K562 (cell line): Measurements from ENCODE around the gene GOLPH3. TPM values are rescaled to one million over a fixed set of nuclear protein-coding genes. Genes with fewer than 3 reads are reported as not detected.

Experiments used
- ATF1 ChIP-seq, 2 experiments: fragments of 450-650 bp in 1 of 2; IDR thresholded peaks; 2 replicates each; pipeline ENCODE4 v1.6.1; 2016; ENCODE audit warnings: missing compliant biosample characterization in 1 of 2, missing genetic modification characterization in 1 of 2
- CREB1 ChIP-seq, 2 experiments: sonication (generic) in 1 of 2; formaldehyde crosslinking in 1 of 2; IDR thresholded peaks; 2 replicates each; pipeline versions ENCODE4 v1.6.1 to v1.8.0; 2012 to 2022; ENCODE audit warnings: inconsistent platforms in 1 of 2, mild to moderate bottlenecking in 1 of 2, missing genetic modification reagents in 1 of 2, moderate library complexity in 1 of 2
- ESRRA ChIP-seq: fragments of 450-650 bp; IDR thresholded peaks from 2 replicates; pipeline ENCODE4 v1.6.1; 2014; ENCODE audit warnings: low read depth, mild to moderate bottlenecking, moderate library complexity, borderline replicate concordance
- HDAC1 ChIP-seq, 2 experiments: fragments of 450-650 bp; IDR thresholded peaks; 2 replicates each; pipeline ENCODE4 v1.6.1; 2016 to 2017; ENCODE audit warnings: inconsistent platforms in 1 of 2, mild to moderate bottlenecking in 1 of 2, moderate library complexity in 1 of 2
- HDAC6 ChIP-seq: IDR thresholded peaks from 2 replicates; pipeline ENCODE4 v1.6.1; 2012; ENCODE audit warnings: low read depth, mild to moderate bottlenecking, control low read depth, inconsistent platforms, low read length, moderate library complexity
- HLTF ChIP-seq: fragments of 450-650 bp; IDR thresholded peaks from 2 replicates; pipeline ENCODE4 v1.6.1; 2016
- MAX ChIP-seq: sonication (generic); formaldehyde crosslinking; IDR thresholded peaks from 2 replicates; pipeline ENCODE4 v1.9.0; 2022; ENCODE audit warnings: mild to moderate bottlenecking, missing genetic modification reagents
- MECOM ChIP-seq: fragments of 250-450 bp; sonication (Bioruptor Pico); IDR thresholded peaks from 2 replicates; pipeline ENCODE4 v1.8.0; 2022; ENCODE audit warnings: inconsistent platforms
- MTA3 ChIP-seq: fragments of 450-650 bp; formaldehyde crosslinking; IDR thresholded peaks from 2 replicates; pipeline ENCODE4 v1.6.1; 2017; ENCODE audit warnings: mild to moderate bottlenecking, borderline replicate concordance
- PREB ChIP-seq: sonication (generic); formaldehyde crosslinking; IDR thresholded peaks from 2 replicates; pipeline ENCODE4 v1.8.1; 2023; ENCODE audit warnings: mild to moderate bottlenecking, missing genetic modification reagents
- ZBTB1 ChIP-seq: sonication (generic); formaldehyde crosslinking; IDR thresholded peaks from 2 replicates; pipeline ENCODE4 v1.8.1; 2023; ENCODE audit warnings: missing genetic modification reagents, low read depth, mild to moderate bottlenecking, borderline replicate concordance
- ZBTB49 ChIP-seq: sonication (generic); formaldehyde crosslinking; IDR thresholded peaks from 2 replicates; pipeline ENCODE4 v1.8.0; 2022; ENCODE audit warnings: missing genetic modification reagents, mild to moderate bottlenecking, borderline replicate concordance
- ZNF449 ChIP-seq: fragments of 250-450 bp; sonication (Bioruptor Pico); IDR thresholded peaks from 2 replicates; pipeline ENCODE4 v1.8.0; 2022; ENCODE audit warnings: moderate library complexity, mild to moderate bottlenecking, inconsistent platforms
- polyA plus RNA-seq, 8 experiments: library from polyadenylated mRNA; depleted of rRNA in 4 of 8; stranded (reverse) in 5 of 8; unstranded in 3 of 8; fragments of >200 nt; fragmentation: Nextera tagmentation in 2 of 8; fragmentation: Illumina TruSeq in 1 of 8; extraction: Ambion mirVana in 2 of 8; extraction: Trizol in 1 of 8; gene quantifications; 2 replicates each; pipeline versions ENCODE4 v1.2.1 to v1.2.3, GENCODE V29; 2011 to 2014; ENCODE audit warnings: inconsistent platforms in 1 of 8, missing spikeins in 1 of 8
- total RNA-seq, 7 experiments: library from RNA; depleted of rRNA in 6 of 7; stranded (reverse); fragments of >200 nt in 6 of 7; fragmentation: Illumina TruSeq in 2 of 7; extraction: Trizol in 2 of 7; gene quantifications; 2 replicates each; pipeline versions ENCODE4 v1.2.1 to v1.2.3, GENCODE V29; 2011 to 2021; ENCODE audit warnings: low replicate concordance in 1 of 7
- TF ChIP-seq, protein P1 (sequence below): sonication (generic); formaldehyde crosslinking; IDR thresholded peaks from 2 replicates; pipeline ENCODE4 v1.4.0; 2020; ENCODE audit warnings: mild to moderate bottlenecking, missing genetic modification reagents
- TF ChIP-seq, protein P2 (sequence below): fragments of 250-450 bp; sonication (Bioruptor Pico); IDR thresholded peaks from 2 replicates; pipeline ENCODE4 v1.8.0; 2021; ENCODE audit warnings: moderate library complexity, mild to moderate bottlenecking, inconsistent platforms
- TF ChIP-seq, protein P3 (sequence below): fragments of 450-650 bp; IDR thresholded peaks from one replicate; pipeline ENCODE4 v1.6.1; 2018; ENCODE audit warnings: mild to moderate bottlenecking, moderate library complexity; ENCODE audit not compliant: partially characterized antibody

The GOLPH3 gene
- total and polyA plus RNA-seq, 9 of the 15 experiments (the other 6 are each of a cell fraction or from before 2014, with no cell fraction given), result 18.8 to 94.6 (median 55.1) TPM

DNA sequence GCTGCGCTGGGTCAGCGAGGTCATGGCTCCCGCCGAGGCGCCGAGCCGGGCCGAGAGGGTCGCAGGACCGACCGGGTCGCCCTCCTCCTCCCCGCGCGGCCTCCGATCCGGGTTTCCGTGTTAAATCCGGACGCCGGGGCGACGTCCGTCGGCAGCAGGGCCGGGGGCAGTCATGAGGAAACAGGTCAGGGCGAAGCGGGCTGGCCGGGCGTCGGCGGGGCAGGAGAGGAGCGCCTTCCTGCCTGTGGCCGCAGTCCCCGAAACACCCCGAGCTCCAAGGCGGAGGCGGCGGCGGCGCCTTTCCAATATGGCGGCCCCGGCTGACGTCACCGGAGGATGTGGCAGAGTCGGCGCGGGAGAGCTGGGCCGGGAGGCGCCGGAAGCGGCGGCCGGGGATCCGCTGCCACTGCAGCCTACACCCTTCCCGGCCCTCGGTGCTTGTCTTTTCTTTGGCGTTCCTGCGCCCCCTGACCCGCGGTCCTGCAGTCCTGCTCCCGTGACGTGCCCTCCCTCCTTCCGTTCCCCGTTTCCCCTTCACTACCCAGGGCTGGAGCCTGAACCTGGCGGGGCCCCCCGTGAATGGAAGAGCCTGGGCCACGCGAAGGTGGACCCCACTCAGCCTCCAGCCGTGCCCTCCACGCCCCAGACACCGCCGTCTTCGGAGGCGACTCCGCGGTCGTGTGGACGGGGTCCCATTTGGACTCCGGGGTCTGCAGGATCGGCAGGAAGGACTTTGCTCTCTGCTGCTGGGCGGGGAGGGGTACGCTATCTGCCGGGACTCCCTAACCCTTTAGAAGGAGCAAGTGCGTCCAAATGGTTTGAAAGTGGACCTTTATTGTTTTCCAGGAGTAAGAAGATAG, at the start of gene GOLPH3 (continued):
- TF ChIP-seq ZBTB49 (CRISPR knock-in tag) (peak; percentile 46; the same call in 1 of the 2 replicates), ZNF449 (CRISPR knock-in tag) (no peak), HDAC6 (no peak), ZBTB1 (peak; percentile 91), PREB (CRISPR knock-in tag) (no peak), HLTF (peak; percentile 15; the same call in 1 of the 2 replicates), CREB1 (IDR thresholded peaks at IDR 0.05) (peak; percentile 87), CREB1 (CRISPR knock-in tag; IDR thresholded peaks at IDR 0.05) (peak; percentile 92), ESRRA (0 out of 2 replicates have a peak, but pooled peaks have one; percentile 67), MTA3 (peak; percentile 94), MAX (CRISPR knock-in tag) (peak; percentile 98), MECOM (CRISPR knock-in tag) (peak; percentile 46; the same call in 1 of the 2 replicates), HDAC1 (IDR thresholded peaks at IDR 0.05) (peak in 1 of 2 experiments; percentile 76; a peak in 2 of 4 replicates), ATF1 (CRISPR knock-in tag; IDR thresholded peaks at IDR 0.05) (peak; percentile 76), ATF1 (tag; IDR thresholded peaks at IDR 0.05) (peak; percentile 98)
- TF ChIP-seq, protein P1, sequence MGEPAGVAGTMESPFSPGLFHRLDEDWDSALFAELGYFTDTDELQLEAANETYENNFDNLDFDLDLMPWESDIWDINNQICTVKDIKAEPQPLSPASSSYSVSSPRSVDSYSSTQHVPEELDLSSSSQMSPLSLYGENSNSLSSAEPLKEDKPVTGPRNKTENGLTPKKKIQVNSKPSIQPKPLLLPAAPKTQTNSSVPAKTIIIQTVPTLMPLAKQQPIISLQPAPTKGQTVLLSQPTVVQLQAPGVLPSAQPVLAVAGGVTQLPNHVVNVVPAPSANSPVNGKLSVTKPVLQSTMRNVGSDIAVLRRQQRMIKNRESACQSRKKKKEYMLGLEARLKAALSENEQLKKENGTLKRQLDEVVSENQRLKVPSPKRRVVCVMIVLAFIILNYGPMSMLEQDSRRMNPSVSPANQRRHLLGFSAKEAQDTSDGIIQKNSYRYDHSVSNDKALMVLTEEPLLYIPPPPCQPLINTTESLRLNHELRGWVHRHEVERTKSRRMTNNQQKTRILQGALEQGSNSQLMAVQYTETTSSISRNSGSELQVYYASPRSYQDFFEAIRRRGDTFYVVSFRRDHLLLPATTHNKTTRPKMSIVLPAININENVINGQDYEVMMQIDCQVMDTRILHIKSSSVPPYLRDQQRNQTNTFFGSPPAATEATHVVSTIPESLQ (CRISPR knock-in tag), result peak; percentile 93
- TF ChIP-seq, protein P2, sequence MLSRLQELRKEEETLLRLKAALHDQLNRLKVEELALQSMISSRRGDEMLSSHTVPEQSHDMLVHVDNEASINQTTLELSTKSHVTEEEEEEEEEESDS (CRISPR knock-in tag), result no peak
- TF ChIP-seq, protein P3, sequence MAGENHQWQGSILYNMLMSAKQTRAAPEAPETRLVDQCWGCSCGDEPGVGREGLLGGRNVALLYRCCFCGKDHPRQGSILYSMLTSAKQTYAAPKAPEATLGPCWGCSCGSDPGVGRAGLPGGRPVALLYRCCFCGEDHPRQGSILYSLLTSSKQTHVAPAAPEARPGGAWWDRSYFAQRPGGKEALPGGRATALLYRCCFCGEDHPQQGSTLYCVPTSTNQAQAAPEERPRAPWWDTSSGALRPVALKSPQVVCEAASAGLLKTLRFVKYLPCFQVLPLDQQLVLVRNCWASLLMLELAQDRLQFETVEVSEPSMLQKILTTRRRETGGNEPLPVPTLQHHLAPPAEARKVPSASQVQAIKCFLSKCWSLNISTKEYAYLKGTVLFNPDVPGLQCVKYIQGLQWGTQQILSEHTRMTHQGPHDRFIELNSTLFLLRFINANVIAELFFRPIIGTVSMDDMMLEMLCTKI, result no peak
